ENCODE results near the gene LUC7L.
"Not testable (repeated sequence)": the region's sequence is repeated elsewhere in the genome, so short reads cannot be mapped to it uniquely, and the experiment has no call there.

LUC7L gene

DNA sequence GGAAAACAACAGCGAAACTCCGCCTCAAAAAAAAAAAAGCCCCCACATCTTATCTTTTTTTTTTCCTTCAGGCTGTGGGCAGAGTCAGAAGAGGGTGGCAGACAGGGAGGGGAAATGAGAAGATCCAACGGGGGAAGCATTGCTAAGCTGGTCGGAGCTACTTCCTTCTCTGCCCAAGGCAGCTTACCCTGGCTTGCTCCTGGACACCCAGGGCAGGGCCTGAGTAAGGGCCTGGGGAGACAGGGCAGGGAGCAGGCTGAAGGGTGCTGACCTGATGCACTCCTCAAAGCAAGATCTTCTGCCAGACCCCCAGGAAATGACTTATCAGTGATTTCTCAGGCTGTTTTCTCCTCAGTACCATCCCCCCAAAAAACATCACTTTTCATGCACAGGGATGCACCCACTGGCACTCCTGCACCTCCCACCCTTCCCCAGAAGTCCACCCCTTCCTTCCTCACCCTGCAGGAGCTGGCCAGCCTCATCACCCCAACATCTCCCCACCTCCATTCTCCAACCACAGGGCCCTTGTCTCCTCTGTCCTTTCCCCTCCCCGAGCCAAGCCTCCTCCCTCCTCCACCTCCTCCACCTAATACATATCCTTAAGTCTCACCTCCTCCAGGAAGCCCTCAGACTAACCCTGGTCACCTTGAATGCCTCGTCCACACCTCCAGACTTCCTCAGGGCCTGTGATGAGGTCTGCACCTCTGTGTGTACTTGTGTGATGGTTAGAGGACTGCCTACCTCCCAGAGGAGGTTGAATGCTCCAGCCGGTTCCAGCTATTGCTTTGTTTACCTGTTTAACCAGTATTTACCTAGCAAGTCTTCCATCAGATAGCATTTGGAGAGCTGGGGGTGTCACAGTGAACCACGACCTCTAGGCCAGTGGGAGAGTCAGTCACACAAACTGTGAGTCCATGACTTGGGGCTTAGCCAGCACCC, 54.0 kb downstream of the LUC7L start:
- no peaks in the 10 kb centered on the region for H4K20me1 ChIP-seq (ENCODE audit: control insufficient read depth, insufficient read depth, low read depth, low read length)
- H3K36me3 ChIP-seq (ENCODE audit: control insufficient read depth, low read length), result no peaks in the 10 kb centered on the region
- H3K4me3 ChIP-seq (ENCODE audit: low read length), result no peak overlapping the region
- no peaks in the 10 kb centered on the region for H3K79me2 ChIP-seq (ENCODE audit: control insufficient read depth, low read length)
- TF ChIP-seq, protein P1, sequence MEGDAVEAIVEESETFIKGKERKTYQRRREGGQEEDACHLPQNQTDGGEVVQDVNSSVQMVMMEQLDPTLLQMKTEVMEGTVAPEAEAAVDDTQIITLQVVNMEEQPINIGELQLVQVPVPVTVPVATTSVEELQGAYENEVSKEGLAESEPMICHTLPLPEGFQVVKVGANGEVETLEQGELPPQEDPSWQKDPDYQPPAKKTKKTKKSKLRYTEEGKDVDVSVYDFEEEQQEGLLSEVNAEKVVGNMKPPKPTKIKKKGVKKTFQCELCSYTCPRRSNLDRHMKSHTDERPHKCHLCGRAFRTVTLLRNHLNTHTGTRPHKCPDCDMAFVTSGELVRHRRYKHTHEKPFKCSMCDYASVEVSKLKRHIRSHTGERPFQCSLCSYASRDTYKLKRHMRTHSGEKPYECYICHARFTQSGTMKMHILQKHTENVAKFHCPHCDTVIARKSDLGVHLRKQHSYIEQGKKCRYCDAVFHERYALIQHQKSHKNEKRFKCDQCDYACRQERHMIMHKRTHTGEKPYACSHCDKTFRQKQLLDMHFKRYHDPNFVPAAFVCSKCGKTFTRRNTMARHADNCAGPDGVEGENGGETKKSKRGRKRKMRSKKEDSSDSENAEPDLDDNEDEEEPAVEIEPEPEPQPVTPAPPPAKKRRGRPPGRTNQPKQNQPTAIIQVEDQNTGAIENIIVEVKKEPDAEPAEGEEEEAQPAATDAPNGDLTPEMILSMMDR (IDR thresholded peaks at IDR 0.05; ENCODE audit: low read depth, low read length, poor library complexity, severe bottlenecking), result no peak
- no peak for TF ChIP-seq EZH2phosphoT487 (IDR thresholded peaks at IDR 0.05; ENCODE audit: borderline replicate concordance, low read length)
- H3K27me3 ChIP-seq (ENCODE audit: control insufficient read depth, low read length), result peaks cover 34% of the 10 kb centered on the region
- H3K4me1 ChIP-seq (ENCODE audit: control insufficient read depth, low read length), result no peaks in the 10 kb centered on the region
- no peak overlapping the region for H3K4me2 ChIP-seq (ENCODE audit: low read length)
- H3K9me2 ChIP-seq (replicated peaks; ENCODE audit: control insufficient read depth, low read length), result no peaks in the 10 kb centered on the region
- peaks cover 6% of the 10 kb centered on the region; the same call in 1 of the 2 replicates for H3F3A ChIP-seq (ENCODE audit: control insufficient read depth, insufficient read depth)
- H3K9me3 ChIP-seq (ENCODE audit: control insufficient read depth, insufficient read depth, low read length), result no peaks in the 10 kb centered on the region
- no peak overlapping the region for H3K27ac ChIP-seq (ENCODE audit: low read depth, low read length)

DNA sequence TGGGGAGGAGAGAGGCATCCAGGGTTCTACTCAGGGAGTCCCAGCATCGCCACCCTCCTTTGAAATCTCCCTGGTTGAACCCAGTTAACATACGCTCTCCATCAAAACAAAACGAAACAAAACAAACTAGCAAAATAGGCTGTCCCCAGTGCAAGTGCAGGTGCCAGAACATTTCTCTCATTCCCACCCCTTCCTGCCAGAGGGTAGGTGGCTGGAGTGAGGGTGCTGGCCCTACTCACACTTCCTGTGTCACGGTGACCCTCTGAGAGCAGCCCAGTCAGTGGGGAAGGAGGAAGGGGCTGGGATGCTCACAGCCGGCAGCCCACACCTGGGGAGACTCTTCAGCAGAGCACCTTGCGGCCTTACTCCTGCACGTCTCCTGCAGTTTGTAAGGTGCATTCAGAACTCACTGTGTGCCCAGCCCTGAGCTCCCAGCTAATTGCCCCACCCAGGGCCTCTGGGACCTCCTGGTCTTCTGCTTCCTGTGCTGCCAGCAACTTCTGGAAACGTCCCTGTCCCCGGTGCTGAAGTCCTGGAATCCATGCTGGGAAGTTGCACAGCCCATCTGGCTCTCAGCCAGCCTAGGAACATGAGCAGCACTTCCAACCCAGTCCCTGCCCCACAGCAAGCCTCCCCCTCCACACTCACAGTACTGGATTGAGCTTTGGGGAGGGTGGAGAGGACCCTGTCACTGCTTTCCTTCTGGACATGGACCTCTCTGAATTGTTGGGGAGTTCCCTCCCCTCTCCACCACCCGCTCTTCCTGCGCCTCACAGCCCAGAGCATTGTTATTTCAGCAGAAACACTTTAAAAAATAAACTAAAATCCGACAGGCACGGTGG, 55.1 kb downstream of the LUC7L start:
- not testable (repeated sequence) for H3F3A ChIP-seq (ENCODE audit: control insufficient read depth, insufficient read depth); H4K20me1 ChIP-seq (ENCODE audit: control insufficient read depth, insufficient read depth, low read depth, low read length); H3K9me3 ChIP-seq (ENCODE audit: control insufficient read depth, insufficient read depth, low read length); H3K4me1 ChIP-seq (ENCODE audit: control insufficient read depth, low read length); H3K79me2 ChIP-seq (ENCODE audit: control insufficient read depth, low read length); H3K4me2 ChIP-seq (ENCODE audit: low read length); H3K4me3 ChIP-seq (ENCODE audit: low read length); H3K36me3 ChIP-seq (ENCODE audit: control insufficient read depth, low read length); H3K9me2 ChIP-seq (replicated peaks; ENCODE audit: control insufficient read depth, low read length); H3K27ac ChIP-seq (ENCODE audit: low read depth, low read length)
- peaks cover 38% of the 10 kb centered on the region for H3K27me3 ChIP-seq (ENCODE audit: control insufficient read depth, low read length)

DNA sequence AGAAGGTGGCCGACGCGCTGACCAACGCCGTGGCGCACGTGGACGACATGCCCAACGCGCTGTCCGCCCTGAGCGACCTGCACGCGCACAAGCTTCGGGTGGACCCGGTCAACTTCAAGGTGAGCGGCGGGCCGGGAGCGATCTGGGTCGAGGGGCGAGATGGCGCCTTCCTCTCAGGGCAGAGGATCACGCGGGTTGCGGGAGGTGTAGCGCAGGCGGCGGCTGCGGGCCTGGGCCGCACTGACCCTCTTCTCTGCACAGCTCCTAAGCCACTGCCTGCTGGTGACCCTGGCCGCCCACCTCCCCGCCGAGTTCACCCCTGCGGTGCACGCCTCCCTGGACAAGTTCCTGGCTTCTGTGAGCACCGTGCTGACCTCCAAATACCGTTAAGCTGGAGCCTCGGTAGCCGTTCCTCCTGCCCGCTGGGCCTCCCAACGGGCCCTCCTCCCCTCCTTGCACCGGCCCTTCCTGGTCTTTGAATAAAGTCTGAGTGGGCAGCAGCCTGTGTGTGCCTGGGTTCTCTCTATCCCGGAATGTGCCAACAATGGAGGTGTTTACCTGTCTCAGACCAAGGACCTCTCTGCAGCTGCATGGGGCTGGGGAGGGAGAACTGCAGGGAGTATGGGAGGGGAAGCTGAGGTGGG, 55.9 kb downstream of the LUC7L start:
- H3K4me2 ChIP-seq (ENCODE audit: low read length); H3F3A ChIP-seq (ENCODE audit: control insufficient read depth, insufficient read depth); H3K79me2 ChIP-seq (ENCODE audit: control insufficient read depth, low read length); H3K27ac ChIP-seq (ENCODE audit: low read depth, low read length); H3K4me1 ChIP-seq (ENCODE audit: control insufficient read depth, low read length); H4K20me1 ChIP-seq (ENCODE audit: control insufficient read depth, insufficient read depth, low read depth, low read length); H3K36me3 ChIP-seq (ENCODE audit: control insufficient read depth, low read length); H3K9me3 ChIP-seq (ENCODE audit: control insufficient read depth, insufficient read depth, low read length); H3K9me2 ChIP-seq (replicated peaks; ENCODE audit: control insufficient read depth, low read length); H3K4me3 ChIP-seq (ENCODE audit: low read length): not testable (repeated sequence)
- H3K27me3 ChIP-seq (ENCODE audit: control insufficient read depth, low read length), result peaks cover 45% of the 10 kb centered on the region

DNA sequence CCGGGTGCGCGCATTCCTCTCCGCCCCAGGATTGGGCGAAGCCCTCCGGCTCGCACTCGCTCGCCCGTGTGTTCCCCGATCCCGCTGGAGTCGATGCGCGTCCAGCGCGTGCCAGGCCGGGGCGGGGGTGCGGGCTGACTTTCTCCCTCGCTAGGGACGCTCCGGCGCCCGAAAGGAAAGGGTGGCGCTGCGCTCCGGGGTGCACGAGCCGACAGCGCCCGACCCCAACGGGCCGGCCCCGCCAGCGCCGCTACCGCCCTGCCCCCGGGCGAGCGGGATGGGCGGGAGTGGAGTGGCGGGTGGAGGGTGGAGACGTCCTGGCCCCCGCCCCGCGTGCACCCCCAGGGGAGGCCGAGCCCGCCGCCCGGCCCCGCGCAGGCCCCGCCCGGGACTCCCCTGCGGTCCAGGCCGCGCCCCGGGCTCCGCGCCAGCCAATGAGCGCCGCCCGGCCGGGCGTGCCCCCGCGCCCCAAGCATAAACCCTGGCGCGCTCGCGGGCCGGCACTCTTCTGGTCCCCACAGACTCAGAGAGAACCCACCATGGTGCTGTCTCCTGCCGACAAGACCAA, 56.8 kb downstream of the LUC7L start, which contains the start of gene HBA2:
TSS of gene HBA2 (plus strand) at position 503 of the 568 bp plus-strand sequence. CDS start at position 540, 37 bp downstream.
- H3K4me3 ChIP-seq (ENCODE audit: low read length); H3K79me2 ChIP-seq (ENCODE audit: control insufficient read depth, low read length); H3K9me3 ChIP-seq (ENCODE audit: control insufficient read depth, insufficient read depth, low read length); H3F3A ChIP-seq (ENCODE audit: control insufficient read depth, insufficient read depth); H3K36me3 ChIP-seq (ENCODE audit: control insufficient read depth, low read length); H3K4me1 ChIP-seq (ENCODE audit: control insufficient read depth, low read length); H3K9me2 ChIP-seq (replicated peaks; ENCODE audit: control insufficient read depth, low read length); H3K27ac ChIP-seq (ENCODE audit: low read depth, low read length); H3K4me2 ChIP-seq (ENCODE audit: low read length); H4K20me1 ChIP-seq (ENCODE audit: control insufficient read depth, insufficient read depth, low read depth, low read length): not testable (repeated sequence)
- H3K27me3 ChIP-seq (ENCODE audit: control insufficient read depth, low read length), result peaks cover 45% of the 10 kb centered on the region

Measured in DOHH2 (cell line).